BLaER1 (cell line): ENCODE measurements around the gene KMT2E.

ENCODE experiments used
- H3K27ac ChIP-seq: shearing (Covaris generic); formaldehyde crosslinking; 2 replicates; pipeline ENCODE4 v1.8.1; 2022
- H3K27me3 ChIP-seq: shearing (Covaris generic); formaldehyde crosslinking; 2 replicates; pipeline ENCODE4 v1.8.1; 2022
- H3K36me3 ChIP-seq: shearing (Covaris generic); formaldehyde crosslinking; 2 replicates; pipeline ENCODE4 v1.8.1; 2022
- H3K4me1 ChIP-seq: shearing (Covaris generic); formaldehyde crosslinking; 2 replicates; pipeline ENCODE4 v1.8.1; 2022
- H3K4me2 ChIP-seq: shearing (Covaris generic); formaldehyde crosslinking; 2 replicates; pipeline ENCODE4 v1.8.1; 2022
- H3K4me3 ChIP-seq: shearing (Covaris generic); formaldehyde crosslinking; 2 replicates; pipeline ENCODE4 v1.8.1; 2022
- H3K9ac ChIP-seq: shearing (Covaris generic); formaldehyde crosslinking; 2 replicates; pipeline ENCODE4 v1.8.1; 2022
- H3K9me3 ChIP-seq: shearing (Covaris generic); formaldehyde crosslinking; 2 replicates; pipeline ENCODE4 v1.8.1; 2022
- H4K20me1 ChIP-seq: shearing (Covaris generic); formaldehyde crosslinking; 2 replicates; pipeline ENCODE4 v1.8.1; 2022
- Cebpa-rat ChIP-seq: shearing (Covaris generic); IDR thresholded peaks from 2 replicates; pipeline ENCODE4 v1.8.1; 2022

Gene KMT2E

GRCh38 chr7:105112440-105113418 lies 98.7 kb downstream of the KMT2E start:
- Histone ChIP-seq H3K9ac (no peak overlapping the region), H3K27me3 (no peaks in the 10 kb centered on the region), H3K4me1 (no peaks in the 10 kb centered on the region), H3K36me3 (peaks cover 86% of the 10 kb centered on the region), H3K4me2 (no peak overlapping the region), H3K27ac (no peak overlapping the region), H4K20me1 (peaks cover 98% of the 10 kb centered on the region), H3K9me3 (no peaks in the 10 kb centered on the region), H3K4me3 (no peak overlapping the region)
- no peak for TF ChIP-seq Cebpa-rat

GRCh38 chr7:105118612-105119600 lies 104.9 kb downstream of the KMT2E start:
- H3K9ac ChIP-seq = 0 out of 2 replicates have a peak overlapping the region, but pooled peaks have one; percentile 12
- H3K36me3 ChIP-seq = peaks cover 37% of the 10 kb centered on the region
- TF ChIP-seq Cebpa-rat = no peak

DNA sequence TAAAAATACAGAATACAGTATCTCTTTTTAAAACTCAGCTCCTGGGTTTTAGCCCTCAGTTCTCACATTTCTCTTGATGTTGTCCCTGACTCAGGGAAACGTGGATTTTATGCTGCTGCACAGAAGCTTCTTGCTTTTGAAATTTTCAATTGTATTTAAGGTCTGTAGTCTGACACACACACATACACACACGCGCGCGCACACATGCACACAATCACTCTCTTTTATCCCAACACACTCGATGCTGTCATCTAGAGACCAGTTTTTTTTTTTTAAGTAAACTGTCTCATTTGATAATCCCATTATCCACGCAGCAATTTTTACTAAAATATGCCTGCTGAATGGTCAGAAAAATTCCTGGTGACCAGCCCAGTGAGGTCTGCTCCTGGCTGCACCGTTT lies 108.6 kb downstream of the KMT2E start:
- no peak overlapping the region for H3K4me2 ChIP-seq
- no peak overlapping the region for H3K27ac ChIP-seq
- peaks cover 38% of the 10 kb centered on the region for H3K36me3 ChIP-seq
- peaks cover 26% of the 10 kb centered on the region; the same call in 1 of the 2 replicates for H4K20me1 ChIP-seq
- H3K4me1 ChIP-seq = peaks cover 40% of the 10 kb centered on the region
- no peaks in the 10 kb centered on the region for H3K9me3 ChIP-seq
- H3K9ac ChIP-seq = no peak overlapping the region
- TF ChIP-seq Cebpa-rat = no peak
- H3K4me3 ChIP-seq = no peak overlapping the region
- no peaks in the 10 kb centered on the region for H3K27me3 ChIP-seq

More at GRCh38 chr7:105118612-105119600, 104.9 kb downstream of the KMT2E start:
- H3K4me3 ChIP-seq = no peak overlapping the region
- no peaks in the 10 kb centered on the region for H3K27me3 ChIP-seq
- peak overlapping the region; percentile 8 for H3K4me2 ChIP-seq
- H3K4me1 ChIP-seq = peaks cover 27% of the 10 kb centered on the region
- no peaks in the 10 kb centered on the region for H3K9me3 ChIP-seq
- H4K20me1 ChIP-seq = peaks cover 61% of the 10 kb centered on the region
- no peak overlapping the region for H3K27ac ChIP-seq

DNA sequence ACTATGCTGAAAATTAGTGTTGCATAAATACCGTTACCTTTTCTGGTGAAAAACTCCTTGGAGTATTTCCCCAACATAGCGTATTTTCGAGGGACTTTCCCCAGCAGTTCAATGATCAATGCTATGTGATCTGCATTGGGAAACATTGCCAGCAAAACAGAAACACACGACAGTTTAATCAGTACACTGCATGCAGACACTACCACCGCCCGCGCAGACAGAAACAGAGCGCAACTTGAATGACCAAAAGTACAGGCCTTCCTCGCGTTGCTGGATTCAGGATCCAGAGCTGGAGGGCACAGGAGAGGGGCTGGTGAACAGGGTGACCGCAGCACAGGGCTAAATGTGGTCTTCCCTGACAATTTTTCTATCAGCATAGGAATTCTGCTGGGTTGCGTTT lies 111.7 kb downstream of the KMT2E start:
- Histone ChIP-seq H3K9me3 (no peaks in the 10 kb centered on the region), H3K36me3 (peaks cover 52% of the 10 kb centered on the region), H3K9ac (no peak overlapping the region), H3K4me1 (peaks cover 38% of the 10 kb centered on the region), H4K20me1 (0 out of 2 replicates have a peak, but pooled peaks cover 11% of the 10 kb centered on the region), H3K4me2 (no peak overlapping the region), H3K27me3 (no peaks in the 10 kb centered on the region), H3K27ac (no peak overlapping the region), H3K4me3 (no peak overlapping the region)
- TF ChIP-seq Cebpa-rat = no peak

- no peak overlapping the region for H3K4me3 ChIP-seq
- H3K4me1 ChIP-seq = peaks cover 38% of the 10 kb centered on the region
- H3K36me3 ChIP-seq = peaks cover 54% of the 10 kb centered on the region
- peak overlapping the region; percentile 65 for H3K4me2 ChIP-seq
- H3K27ac ChIP-seq = peak overlapping the region; percentile 11; the same call in 1 of the 2 replicates
- TF ChIP-seq Cebpa-rat = no peak
- no peaks in the 10 kb centered on the region for H3K9me3 ChIP-seq
- H3K9ac ChIP-seq = no peak overlapping the region
- H4K20me1 ChIP-seq = 0 out of 2 replicates have a peak, but pooled peaks cover 11% of the 10 kb centered on the region
- no peaks in the 10 kb centered on the region for H3K27me3 ChIP-seq
Measured at GRCh38 chr7:105126436-105126975, 112.5 kb downstream of the KMT2E start.

- Histone ChIP-seq H4K20me1 (0 out of 2 replicates have a peak, but pooled peaks cover 11% of the 10 kb centered on the region), H3K27ac (peak overlapping the region; percentile 11; the same call in 1 of the 2 replicates), H3K4me1 (peaks cover 35% of the 10 kb centered on the region), H3K4me3 (no peak overlapping the region), H3K9ac (no peak overlapping the region), H3K9me3 (no peaks in the 10 kb centered on the region), H3K4me2 (peak overlapping the region; percentile 65), H3K36me3 (peaks cover 61% of the 10 kb centered on the region), H3K27me3 (no peaks in the 10 kb centered on the region)
- no peak for TF ChIP-seq Cebpa-rat
Measured at GRCh38 chr7:105127179-105127578, 113.2 kb downstream of the KMT2E start.

DNA sequence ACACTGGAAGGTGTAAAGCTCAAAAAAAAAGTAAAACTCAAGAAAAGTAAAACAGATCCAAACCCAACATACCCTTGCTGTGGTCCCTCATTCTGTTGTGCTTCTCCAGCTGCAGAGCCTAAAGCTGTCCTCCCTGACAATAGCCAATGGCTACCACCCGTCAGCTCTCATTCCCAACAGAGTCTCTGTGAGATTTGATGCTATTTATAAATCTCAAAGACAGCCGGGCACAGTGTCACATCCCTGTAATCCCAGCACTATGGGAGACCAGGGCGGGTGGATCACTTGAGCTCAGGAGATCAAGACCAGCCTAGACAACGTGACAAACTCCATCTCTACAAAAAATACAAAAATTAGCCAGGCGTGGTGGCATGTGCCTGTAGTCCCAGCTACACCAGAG lies 116.0 kb downstream of the KMT2E start:
- Histone ChIP-seq H3K9me3 (no peaks in the 10 kb centered on the region), H3K27ac (no peak overlapping the region), H3K9ac (no peak overlapping the region), H3K4me3 (no peak overlapping the region), H3K4me2 (0 out of 2 replicates have a peak overlapping the region, but pooled peaks have one; percentile 5), H3K36me3 (peaks cover 77% of the 10 kb centered on the region), H4K20me1 (0 out of 2 replicates have a peak, but pooled peaks cover 6% of the 10 kb centered on the region), H3K4me1 (peaks cover 35% of the 10 kb centered on the region), H3K27me3 (no peaks in the 10 kb centered on the region)
- TF ChIP-seq Cebpa-rat = no peak

GRCh38 chr7:105130580-105130979 lies 116.6 kb downstream of the KMT2E start:
- no peak overlapping the region for H3K27ac ChIP-seq

DNA sequence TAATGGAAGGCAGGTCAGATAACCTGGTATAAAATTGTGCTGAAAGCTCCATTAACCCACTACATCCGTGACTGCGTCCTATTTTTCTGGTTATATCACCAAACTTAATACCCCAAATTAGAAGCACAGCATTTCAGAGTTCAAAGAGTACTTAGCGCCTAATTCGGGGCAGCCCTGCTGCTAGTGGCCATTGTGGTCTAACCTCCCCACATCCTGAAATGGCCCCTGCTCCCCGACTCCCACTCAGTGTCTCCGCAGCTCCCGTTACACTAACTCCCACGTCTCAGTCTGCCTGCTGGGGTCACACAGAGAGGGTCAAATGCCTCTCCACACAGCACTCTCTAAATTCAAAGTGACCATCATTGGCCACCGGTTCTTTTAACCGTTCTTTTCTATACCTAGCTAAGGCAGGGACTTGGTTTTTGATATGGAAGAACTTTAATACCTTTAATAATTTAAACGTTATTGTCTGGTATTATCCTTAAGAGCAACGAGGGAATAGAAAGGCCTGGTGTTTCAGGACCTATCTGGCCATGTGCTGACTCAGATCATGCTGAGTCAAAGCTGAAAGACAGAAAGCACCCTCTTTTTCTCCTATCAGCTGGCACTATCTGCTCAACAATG lies 117.1 kb downstream of the KMT2E start:
- peak overlapping the region; percentile 5; the same call in 1 of the 2 replicates for H3K4me2 ChIP-seq
- H3K9ac ChIP-seq = no peak overlapping the region
- TF ChIP-seq Cebpa-rat = no peak
- H3K27ac ChIP-seq = no peak overlapping the region
- peaks cover 35% of the 10 kb centered on the region for H3K4me1 ChIP-seq
- no peaks in the 10 kb centered on the region for H3K27me3 ChIP-seq
- H3K9me3 ChIP-seq = no peaks in the 10 kb centered on the region
- H3K36me3 ChIP-seq = peaks cover 75% of the 10 kb centered on the region
- H4K20me1 ChIP-seq = 0 out of 2 replicates have a peak, but pooled peaks cover 6% of the 10 kb centered on the region
- H3K4me3 ChIP-seq = no peak overlapping the region

More at GRCh38 chr7:105130580-105130979, 116.6 kb downstream of the KMT2E start:
- Histone ChIP-seq H3K36me3 (peaks cover 77% of the 10 kb centered on the region), H3K9me3 (no peaks in the 10 kb centered on the region), H3K27me3 (no peaks in the 10 kb centered on the region), H3K9ac (no peak overlapping the region), H3K4me2 (peak overlapping the region; percentile 5; the same call in 1 of the 2 replicates), H3K4me1 (peaks cover 35% of the 10 kb centered on the region), H3K4me3 (no peak overlapping the region), H4K20me1 (0 out of 2 replicates have a peak, but pooled peaks cover 6% of the 10 kb centered on the region)
- no peak for TF ChIP-seq Cebpa-rat
